Measurements from ENCODE around the gene VSTM4. TPM values are rescaled to one million over a fixed set of nuclear protein-coding genes. Genes with fewer than 3 reads are reported as not detected.

VSTM4 gene
- total RNA-seq, 1 experiment from 2014 or later = not detected

GRCh38 chr10:49151481-49151880 lies 36.2 kb upstream of the VSTM4 start:
- TF ChIP-seq EZH2 (IDR thresholded peaks at IDR 0.05; ENCODE audit: low read depth) = no peak
- TF ChIP-seq, protein P1, sequence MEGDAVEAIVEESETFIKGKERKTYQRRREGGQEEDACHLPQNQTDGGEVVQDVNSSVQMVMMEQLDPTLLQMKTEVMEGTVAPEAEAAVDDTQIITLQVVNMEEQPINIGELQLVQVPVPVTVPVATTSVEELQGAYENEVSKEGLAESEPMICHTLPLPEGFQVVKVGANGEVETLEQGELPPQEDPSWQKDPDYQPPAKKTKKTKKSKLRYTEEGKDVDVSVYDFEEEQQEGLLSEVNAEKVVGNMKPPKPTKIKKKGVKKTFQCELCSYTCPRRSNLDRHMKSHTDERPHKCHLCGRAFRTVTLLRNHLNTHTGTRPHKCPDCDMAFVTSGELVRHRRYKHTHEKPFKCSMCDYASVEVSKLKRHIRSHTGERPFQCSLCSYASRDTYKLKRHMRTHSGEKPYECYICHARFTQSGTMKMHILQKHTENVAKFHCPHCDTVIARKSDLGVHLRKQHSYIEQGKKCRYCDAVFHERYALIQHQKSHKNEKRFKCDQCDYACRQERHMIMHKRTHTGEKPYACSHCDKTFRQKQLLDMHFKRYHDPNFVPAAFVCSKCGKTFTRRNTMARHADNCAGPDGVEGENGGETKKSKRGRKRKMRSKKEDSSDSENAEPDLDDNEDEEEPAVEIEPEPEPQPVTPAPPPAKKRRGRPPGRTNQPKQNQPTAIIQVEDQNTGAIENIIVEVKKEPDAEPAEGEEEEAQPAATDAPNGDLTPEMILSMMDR (conservative IDR thresholded peaks at IDR 0.05) = no peak
- intact Hi-C loops (cut with micrococcal nuclease; ENCODE audit: unreplicated experiment) = no loop called here
- Histone ChIP-seq H3K27ac (no peak overlapping the region), H3K4me1 (replicated peaks; ENCODE audit: insufficient read depth) (no peaks in the 10 kb centered on the region), H3K9me2 (ENCODE audit: insufficient read depth) (no peaks in the 10 kb centered on the region), H3K79me2 (ENCODE audit: low read depth) (no peaks in the 10 kb centered on the region), H4K20me1 (ENCODE audit: insufficient read depth) (no peaks in the 10 kb centered on the region), H2AFZ (no peak overlapping the region), H3K9me3 (ENCODE audit: insufficient read depth, low read depth) (no peaks in the 10 kb centered on the region), H3K4me3 (no peak overlapping the region), H3K36me3 (ENCODE audit: low read depth) (no peaks in the 10 kb centered on the region), H3K4me2 (no peak overlapping the region), H3K27me3 (ENCODE audit: insufficient read depth, low read depth) (peaks cover 28% of the 10 kb centered on the region; the same call in 1 of the 2 replicates), H3F3A (ENCODE audit: insufficient read depth, low read depth) (no peaks in the 10 kb centered on the region; the same call in 1 of the 2 replicates)
- BruUV-seq (replicated peaks) = no TSS peak
- ChIA-PET POLR2A (ENCODE audit: unreplicated experiment) (no interaction called here), CTCF (no interaction called here)
- no peak for DNase-seq

- POLR2A ChIA-PET (ENCODE audit: unreplicated experiment) = no interaction called here
- H3K4me1 ChIP-seq (replicated peaks; ENCODE audit: insufficient read depth) = no peaks in the 10 kb centered on the region
- H3K4me3 ChIP-seq = no peak overlapping the region
- peaks cover 32% of the 10 kb centered on the region; the same call in 1 of the 2 replicates for H3K27me3 ChIP-seq (ENCODE audit: insufficient read depth, low read depth)
- no peak for DNase-seq
- H3K36me3 ChIP-seq (ENCODE audit: low read depth) = no peaks in the 10 kb centered on the region
- no peak overlapping the region for H3K27ac ChIP-seq
- BruUV-seq (replicated peaks) = no TSS peak
- CTCF ChIA-PET = no interaction called here
- no peak overlapping the region for H2AFZ ChIP-seq
- H3K4me2 ChIP-seq = no peak overlapping the region
- H3K79me2 ChIP-seq (ENCODE audit: low read depth) = no peaks in the 10 kb centered on the region
- no peaks in the 10 kb centered on the region for H4K20me1 ChIP-seq (ENCODE audit: insufficient read depth)
- H3K9me3 ChIP-seq (ENCODE audit: insufficient read depth, low read depth) = no peaks in the 10 kb centered on the region
- no peaks in the 10 kb centered on the region; the same call in 1 of the 2 replicates for H3F3A ChIP-seq (ENCODE audit: insufficient read depth, low read depth)
- intact Hi-C loops (cut with micrococcal nuclease; ENCODE audit: unreplicated experiment) = no loop called here
- no peaks in the 10 kb centered on the region for H3K9me2 ChIP-seq (ENCODE audit: insufficient read depth)
- TF ChIP-seq EZH2 (IDR thresholded peaks at IDR 0.05; ENCODE audit: low read depth) = no peak
- TF ChIP-seq, protein P1 (conservative IDR thresholded peaks at IDR 0.05) = no peak
These were observed 35.7 kb upstream of the VSTM4 start for GRCh38 chr10:49151025-49151445.

DNA sequence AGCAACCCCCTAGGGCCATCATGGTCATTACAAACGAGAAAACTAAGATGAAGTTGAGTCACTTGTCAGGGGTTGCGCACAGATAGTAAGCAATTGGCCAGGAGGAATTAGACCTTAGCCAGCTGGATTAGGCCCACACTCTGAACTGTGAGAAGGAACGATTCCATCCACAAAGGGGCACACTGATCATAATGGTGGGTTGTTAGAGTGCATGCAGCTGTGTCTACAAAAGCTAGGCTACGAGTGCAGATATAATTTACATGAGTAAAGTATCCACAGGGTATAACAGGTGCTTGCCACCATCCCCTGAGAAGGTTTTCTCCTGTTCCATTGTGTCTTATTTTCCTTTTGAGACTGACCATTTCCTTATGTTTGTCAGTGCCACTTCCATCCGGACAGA lies 35.1 kb upstream of the VSTM4 start:
- Histone ChIP-seq H3K9me2 (ENCODE audit: insufficient read depth) (no peaks in the 10 kb centered on the region), H4K20me1 (ENCODE audit: insufficient read depth) (no peaks in the 10 kb centered on the region), H3K36me3 (ENCODE audit: low read depth) (no peaks in the 10 kb centered on the region), H3K9me3 (ENCODE audit: insufficient read depth, low read depth) (no peaks in the 10 kb centered on the region), H3K27me3 (ENCODE audit: insufficient read depth, low read depth) (peaks cover 29% of the 10 kb centered on the region; the same call in 1 of the 2 replicates), H3K79me2 (ENCODE audit: low read depth) (no peaks in the 10 kb centered on the region), H2AFZ (no peak overlapping the region), H3K27ac (no peak overlapping the region), H3K4me2 (no peak overlapping the region), H3K4me1 (replicated peaks; ENCODE audit: insufficient read depth) (no peaks in the 10 kb centered on the region), H3F3A (ENCODE audit: insufficient read depth, low read depth) (no peaks in the 10 kb centered on the region; the same call in 1 of the 2 replicates), H3K4me3 (no peak overlapping the region)
- intact Hi-C loops (cut with micrococcal nuclease; ENCODE audit: unreplicated experiment) = no loop called here
- CTCF ChIA-PET = no interaction called here
- no peak for DNase-seq
- no peak for TF ChIP-seq EZH2 (IDR thresholded peaks at IDR 0.05; ENCODE audit: low read depth)
- TF ChIP-seq, protein P1 (conservative IDR thresholded peaks at IDR 0.05) = no peak
- POLR2A ChIA-PET (ENCODE audit: unreplicated experiment) = no interaction called here
- no TSS peak for BruUV-seq (replicated peaks)

All from PC-9 (cell line).